Pancreas (tissue), 10 donors: Measurements from ENCODE around the gene FBLN2. TPM values are rescaled to one million over a fixed set of nuclear protein-coding genes. Genes with fewer than 3 reads are reported as not detected.

Experiments
- ATAC-seq, 4 donors: fragments of 200-7000 bp; cut with Tn5 transposase; one replicate each; pipeline versions ENCODE4 v1.8.0 to v1.9.1; 2020; ENCODE audit warnings: mild to moderate bottlenecking in 4 of 4, moderate library complexity in 4 of 4
- DNase-seq, 6 donors: peaks; one replicate each; pipeline ENCODE4 v3.0.0-alpha.2; 2020
- FAIRE-seq: peaks from 2 replicates; lab custom pipeline; 2012; peaks lifted over from hg19 to GRCh38; lab: Jason Lieb, UNC
- H3K27ac ChIP-seq, 4 donors: fragments of 200-600 bp; sonication (generic); 1 replicate in 3 of 4; 2 replicates in 1 of 4; pipeline versions ENCODE4 v1.5.0 to v1.8.0; 2020
- H3K27me3 ChIP-seq, 4 donors: fragments of 200-600 bp; one replicate each; pipeline ENCODE4 v1.8.0; 2021
- H3K36me3 ChIP-seq, 3 donors: fragments of 200-600 bp; sonication (generic) in 1 of 3; one replicate each; pipeline versions ENCODE4 v1.5.0 to v1.8.0; 2020 to 2021
- H3K4me1 ChIP-seq, 3 donors: fragments of 200-600 bp; one replicate each; pipeline ENCODE4 v1.8.0; 2021
- H3K4me3 ChIP-seq, 4 donors: fragments of 200-600 bp; sonication (generic) in 2 of 4; one replicate each; pipeline versions ENCODE4 v1.5.0 to v1.8.0; 2020 to 2021
- H3K9me3 ChIP-seq, 4 donors: fragments of 200-600 bp; one replicate each; pipeline ENCODE4 v1.8.0; 2021
- whole genome bisulfite sequencing, 2 donors: extraction: QIAGEN DNeasy Blood & Tissue Kit; methylation state at CpG; one replicate each; pipeline ENCODE4 v1.1.7; 2013; 5-methylcytosine and 5-hydroxymethylcytosine counted together
- intact Hi-C, 3 donors: fragments of 100-400 bp; cut with DNase I; formaldehyde crosslinking; loops; one replicate each; pipeline versions ENCODE4 v1.11.1 to v1.14.2; 2022
- polyA plus RNA-seq, 2 donors: library from polyadenylated mRNA; stranded (reverse); fragments of 200-250 nt; gene quantifications; one replicate each; pipeline ENCODE4 v1.2.3, GENCODE V29; 2013
- total RNA-seq, 6 donors: library from RNA; stranded (reverse); fragmentation: NEBNext Ultra II Directional in 4 of 6; extraction: Animal tissue kit (Norgen Biotek cat#: 25700) in 4 of 6; gene quantifications; one replicate each; pipeline versions ENCODE4 v1.2.1 to v1.2.4, GENCODE V29; 2021 to 2023
- TF ChIP-seq, protein P1 (sequence below), 4 donors: fragments of 200-600 bp; sonication (generic) in 3 of 4; IDR thresholded peaks; one replicate each; pipeline versions ENCODE4 v1.5.0 to v1.8.0; 2021; ENCODE audit warnings: antibody characterized with exemption in 4 of 4
- donor health status: healthy with polysubstance abuse.
- donor health status: DM: no; HTN: no; CAD: no; lungs with moderate emphysema.
- donor health status: DM: no; HTN: no; CAD: no.
- donor health status: control.
- donor health status: control.
- donor health status: Bipolar disorder and iron deficiency.
- donor health status: DM: yes; HTN: yes; CAD: no.
- donor health status: DM: no; HTN: no; CAD: no.
- donor health status: DM: no; HTN: no; CAD: no.
- donor health status: DM: yes; HTN: yes; CAD: no.

Gene FBLN2
- total and polyA plus RNA-seq, 8 donors = 2.4 to 21.8 (median 4.2) TPM

DNA sequence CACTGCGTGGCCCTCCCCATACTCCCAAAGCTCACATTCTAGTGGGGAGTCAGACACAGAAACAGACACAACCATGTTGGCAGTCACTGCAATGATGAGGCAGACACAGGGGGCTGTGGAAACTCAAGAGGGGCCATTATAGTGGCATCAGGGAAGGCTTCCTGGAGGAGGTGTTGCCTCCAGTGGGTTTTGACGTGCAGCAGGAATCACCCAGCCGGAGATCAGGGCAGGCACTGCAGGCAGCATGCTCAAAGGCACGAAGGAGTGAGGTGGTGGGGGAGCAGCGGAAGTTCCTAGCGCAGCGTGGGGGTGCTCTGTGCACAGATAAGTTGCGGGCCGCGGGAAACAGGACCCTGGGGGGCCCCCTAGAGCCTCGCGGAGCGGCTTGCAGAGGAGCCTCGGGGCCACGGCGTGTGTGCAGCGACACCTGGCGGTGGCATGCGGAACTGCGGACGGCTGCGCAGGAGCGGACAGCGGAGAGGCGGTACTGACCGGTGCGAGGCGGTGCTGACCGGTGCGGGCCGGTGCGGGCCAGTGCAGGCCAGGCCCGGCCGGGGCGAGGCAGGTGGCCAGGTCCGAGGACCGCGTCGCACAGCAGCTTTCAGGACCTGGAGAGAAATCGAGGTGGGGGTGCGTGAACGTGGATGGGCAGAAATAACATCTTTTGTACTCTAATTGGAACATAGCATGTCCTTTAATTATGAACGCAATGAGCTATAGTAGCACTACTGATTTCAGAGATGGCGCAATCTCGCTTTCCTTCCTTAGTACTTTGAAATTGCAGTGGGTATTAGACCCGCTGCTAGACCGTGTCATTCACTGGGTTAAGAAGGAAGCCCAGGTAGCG lies 101.5 kb downstream of the FBLN2 start:
- DNase-seq (peak; percentile 55 to 97 (median 78)), ATAC-seq (peak; percentile 72 to 91 (median 87)), FAIRE-seq (no peak)
- intact Hi-C loops = loop anchor here in 1 of 3 donors (10.0 kb wide), 1 partner anchor 556 kb away; no protein-coding TSS in a partner anchor
- no peak overlapping the region for H3K4me3 ChIP-seq
- H3K27me3 ChIP-seq = no peaks in the 10 kb centered on the region
- WGBS, 2 donors = 15 to 21% methylated on average over 38 to 48 of the region's 48 CpGs
- no peaks in the 10 kb centered on the region for H3K9me3 ChIP-seq
- no peak overlapping the region for H3K27ac ChIP-seq
- TF ChIP-seq, protein P1, sequence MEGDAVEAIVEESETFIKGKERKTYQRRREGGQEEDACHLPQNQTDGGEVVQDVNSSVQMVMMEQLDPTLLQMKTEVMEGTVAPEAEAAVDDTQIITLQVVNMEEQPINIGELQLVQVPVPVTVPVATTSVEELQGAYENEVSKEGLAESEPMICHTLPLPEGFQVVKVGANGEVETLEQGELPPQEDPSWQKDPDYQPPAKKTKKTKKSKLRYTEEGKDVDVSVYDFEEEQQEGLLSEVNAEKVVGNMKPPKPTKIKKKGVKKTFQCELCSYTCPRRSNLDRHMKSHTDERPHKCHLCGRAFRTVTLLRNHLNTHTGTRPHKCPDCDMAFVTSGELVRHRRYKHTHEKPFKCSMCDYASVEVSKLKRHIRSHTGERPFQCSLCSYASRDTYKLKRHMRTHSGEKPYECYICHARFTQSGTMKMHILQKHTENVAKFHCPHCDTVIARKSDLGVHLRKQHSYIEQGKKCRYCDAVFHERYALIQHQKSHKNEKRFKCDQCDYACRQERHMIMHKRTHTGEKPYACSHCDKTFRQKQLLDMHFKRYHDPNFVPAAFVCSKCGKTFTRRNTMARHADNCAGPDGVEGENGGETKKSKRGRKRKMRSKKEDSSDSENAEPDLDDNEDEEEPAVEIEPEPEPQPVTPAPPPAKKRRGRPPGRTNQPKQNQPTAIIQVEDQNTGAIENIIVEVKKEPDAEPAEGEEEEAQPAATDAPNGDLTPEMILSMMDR (IDR thresholded peaks at IDR 0.05) = peak; percentile 98 to 100 (median 100)
- H3K4me1 ChIP-seq = no peaks in the 10 kb centered on the region
- H3K36me3 ChIP-seq = no peaks in the 10 kb centered on the region

DNA sequence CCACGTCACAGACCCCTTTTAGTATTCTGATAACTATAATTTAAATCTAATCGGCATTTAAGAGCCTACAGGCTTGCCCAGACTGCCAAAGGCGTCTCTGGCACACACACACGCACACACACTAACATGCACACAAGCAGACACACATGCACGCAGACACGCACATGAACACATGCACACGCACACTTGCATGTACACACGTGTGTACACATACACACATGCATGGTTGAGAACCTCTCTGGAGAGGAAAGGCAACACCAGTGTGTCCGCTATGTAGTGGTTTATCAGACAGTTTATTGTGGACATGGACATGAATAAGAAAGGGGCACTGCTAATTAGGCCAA lies 102.1 kb downstream of the FBLN2 start:
- intact Hi-C loops = loop anchor here in 1 of 3 donors (10.0 kb wide), 1 partner anchor 556 kb away; no protein-coding TSS in a partner anchor

DNA sequence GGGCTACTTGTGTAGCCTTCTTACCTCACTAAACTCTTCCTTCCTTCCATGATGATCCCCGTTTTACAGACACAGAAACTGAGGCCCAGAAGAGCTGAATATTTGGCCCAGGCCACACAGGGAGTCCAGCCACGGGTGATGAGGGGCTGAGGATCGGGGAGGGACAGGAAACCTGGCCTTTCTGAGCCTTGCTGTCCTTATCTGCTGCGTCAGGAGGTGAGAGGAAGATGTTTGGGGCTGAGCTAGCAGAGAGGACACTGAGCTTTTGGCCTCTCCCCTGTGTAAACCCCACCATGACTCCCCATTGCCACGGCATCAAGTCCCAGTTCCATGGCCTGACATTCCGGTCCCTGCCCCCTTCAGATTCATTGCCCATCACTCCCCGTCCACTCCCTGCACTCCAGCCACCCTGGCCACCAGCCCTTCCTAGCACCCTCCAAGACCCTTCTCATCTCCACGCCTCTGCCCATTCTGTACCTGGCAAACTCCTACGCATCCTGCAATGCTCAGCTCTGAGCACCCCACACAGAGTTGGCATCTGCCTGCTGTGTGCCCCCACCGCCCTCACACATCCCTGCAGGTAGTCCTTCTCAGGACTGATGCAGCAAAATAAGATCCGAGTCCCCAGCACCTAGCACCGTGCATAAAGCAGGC lies 103.0 kb downstream of the FBLN2 start:
- Histone ChIP-seq H3K9me3 (no peaks in the 10 kb centered on the region), H3K27me3 (peaks cover 0 to 4% (median 0%) of the 10 kb centered on the region in 4 donors), H3K36me3 (no peaks in the 10 kb centered on the region), H3K27ac (no peak overlapping the region), H3K4me3 (no peak overlapping the region), H3K4me1 (no peaks in the 10 kb centered on the region)
- DNase-seq = no peak
- TF ChIP-seq, protein P1 (IDR thresholded peaks at IDR 0.05) = no peak
- WGBS, 2 donors = 83 to 91% methylated on average over 12 of the region's 12 CpGs
- FAIRE-seq = no peak
- intact Hi-C loops = loop anchor here in 1 of 3 donors (10.0 kb wide), 1 partner anchor 557 kb away; no protein-coding TSS in a partner anchor
- ATAC-seq = no peak

More for the DNA sequence above, 102.1 kb downstream of the FBLN2 start:
- Histone ChIP-seq H3K36me3 (no peaks in the 10 kb centered on the region), H3K9me3 (no peaks in the 10 kb centered on the region), H3K4me1 (no peaks in the 10 kb centered on the region), H3K4me3 (no peak overlapping the region), H3K27me3 (no peaks in the 10 kb centered on the region), H3K27ac (no peak overlapping the region)
- no peak for FAIRE-seq
- ATAC-seq = no peak
- DNase-seq = no peak
- TF ChIP-seq, protein P1 (IDR thresholded peaks at IDR 0.05) = no peak
- WGBS, 2 donors = 79 to 86% methylated on average over 9 of the region's 9 CpGs

DNA sequence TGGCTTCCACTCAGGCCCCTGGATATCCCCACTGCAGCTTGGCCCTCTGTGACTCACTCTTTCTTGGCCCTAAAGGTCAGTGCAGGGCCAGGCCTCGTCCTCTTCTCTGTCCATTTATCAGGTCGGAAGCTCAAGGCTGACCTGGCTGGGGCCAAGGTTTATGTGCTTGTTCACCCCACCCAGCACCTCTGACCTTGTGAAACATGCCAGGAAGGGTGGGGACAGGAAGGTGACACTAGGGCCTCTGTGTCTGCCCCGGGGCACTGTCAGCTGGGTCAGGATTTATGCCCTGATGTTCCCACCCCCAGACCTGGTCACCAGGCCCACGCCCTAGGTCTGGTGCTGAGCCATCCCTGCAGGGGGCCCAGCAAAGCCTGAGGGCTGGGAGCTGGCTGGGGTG lies 103.8 kb downstream of the FBLN2 start:
- no peak for DNase-seq
- TF ChIP-seq, protein P1 (IDR thresholded peaks at IDR 0.05) = no peak
- Histone ChIP-seq H3K4me3 (no peak overlapping the region), H3K4me1 (no peaks in the 10 kb centered on the region), H3K27me3 (peaks cover 0 to 4% (median 0%) of the 10 kb centered on the region in 4 donors), H3K27ac (no peak overlapping the region), H3K9me3 (no peaks in the 10 kb centered on the region), H3K36me3 (no peaks in the 10 kb centered on the region)
- WGBS, 2 donors = 74 to 77% methylated on average over 4 of the region's 4 CpGs
- ATAC-seq = no peak
- no peak for FAIRE-seq
- intact Hi-C loops = loop anchor here in 1 of 3 donors (10.0 kb wide), 1 partner anchor 558 kb away; no protein-coding TSS in a partner anchor
